Natural killer cell (primary cell): ENCODE measurements around the gene PLEKHF1. TPM values are rescaled to one million over a fixed set of nuclear protein-coding genes. Genes with fewer than 3 reads are reported as not detected.

Experiments used
- ATAC-seq, 3 donors: fragments of 150-1000 bp in 2 of 3; fragments of 200-7000 bp in 1 of 3; cut with Tn5 transposase; 1 replicate in 1 of 3; 2 replicates in 2 of 3; pipeline ENCODE4 v1.10.0; 2021; ENCODE audit warnings: mild to moderate bottlenecking in 2 of 3, moderate library complexity in 2 of 3
- DNase-seq, 2 donors: peaks; one replicate each; pipeline versions ENCODE4 v3.0.0 to v3.0.0-alpha.2; 2013 to 2021; ENCODE audit warnings: mixed read lengths in 1 of 2
- H3K27ac ChIP-seq: one replicate; pipeline ENCODE4 v1.5.1; 2013; ENCODE audit warnings: mild to moderate bottlenecking, low read length
- H3K27me3 ChIP-seq: one replicate; pipeline ENCODE4 v1.6.1; 2013; ENCODE audit warnings: low read length; ENCODE audit not compliant: control insufficient read depth, insufficient read depth
- H3K36me3 ChIP-seq: one replicate; pipeline ENCODE4 v1.6.1; 2013; ENCODE audit warnings: low read length; ENCODE audit not compliant: control insufficient read depth, insufficient read depth
- H3K4me1 ChIP-seq: one replicate; pipeline ENCODE4 v1.6.1; 2013; ENCODE audit warnings: low read length; ENCODE audit not compliant: control insufficient read depth, insufficient read depth
- H3K4me3 ChIP-seq: one replicate; pipeline ENCODE4 v1.5.1; 2013; ENCODE audit warnings: low read length
- H3K9me3 ChIP-seq: one replicate; pipeline ENCODE4 v1.6.1; 2013; ENCODE audit warnings: low read length; ENCODE audit not compliant: control insufficient read depth, insufficient read depth
- H3K27ac Mint-ChIP-seq, 2 donors: one replicate each; pipeline ENCODE4 v1.8.0; 2022; ENCODE audit warnings: mild to moderate bottlenecking in 2 of 2, mixed read lengths in 2 of 2, moderate library complexity in 1 of 2
- H3K27me3 Mint-ChIP-seq, 2 donors: one replicate each; pipeline ENCODE4 v1.8.0; 2022; ENCODE audit warnings: low read depth in 2 of 2, mixed read lengths in 2 of 2
- H3K36me3 Mint-ChIP-seq: one replicate; pipeline ENCODE4 v1.8.0; 2022; ENCODE audit warnings: mixed read lengths
- H3K4me1 Mint-ChIP-seq, 2 donors: one replicate each; pipeline ENCODE4 v1.8.0; 2022; ENCODE audit warnings: mixed read lengths in 2 of 2
- H3K4me3 Mint-ChIP-seq: one replicate; pipeline ENCODE4 v1.8.0; 2022; ENCODE audit warnings: mild to moderate bottlenecking, moderate library complexity, mixed read lengths
- H3K9me3 Mint-ChIP-seq, 2 donors: one replicate each; pipeline ENCODE4 v1.8.0; 2022; ENCODE audit warnings: mixed read lengths in 2 of 2
- WGBS: methylation state at CpG from one replicate; pipeline ENCODE4 v1.1.7; 2013; ENCODE audit warnings: missing lambda C conversion rate; ENCODE audit not compliant: insufficient coverage; 5-methylcytosine and 5-hydroxymethylcytosine counted together
- intact Hi-C: fragments of 100-400 bp; cut with micrococcal nuclease; formaldehyde crosslinking; loops from one replicate; pipeline ENCODE4 v1.14.2; 2022
- total RNA-seq, 4 donors: library from RNA; stranded (reverse); fragments of 120-200 nt in 1 of 4; gene quantifications; one replicate each; pipeline versions ENCODE4 v1.2.3 to v1.2.4, GENCODE V29; 2013 to 2022
- TF ChIP-seq, protein P1 (sequence below): fragments of 200-600 bp; IDR thresholded peaks from one replicate; pipeline ENCODE4 v1.8.0; 2022; ENCODE audit warnings: antibody characterized with exemption

The PLEKHF1 gene
- total RNA-seq, 3 donors from 2014 or later (not counting 1 experiment from before 2014, with no cell fraction given): 53.0 to 81.8 (median 53.8) TPM

DNA sequence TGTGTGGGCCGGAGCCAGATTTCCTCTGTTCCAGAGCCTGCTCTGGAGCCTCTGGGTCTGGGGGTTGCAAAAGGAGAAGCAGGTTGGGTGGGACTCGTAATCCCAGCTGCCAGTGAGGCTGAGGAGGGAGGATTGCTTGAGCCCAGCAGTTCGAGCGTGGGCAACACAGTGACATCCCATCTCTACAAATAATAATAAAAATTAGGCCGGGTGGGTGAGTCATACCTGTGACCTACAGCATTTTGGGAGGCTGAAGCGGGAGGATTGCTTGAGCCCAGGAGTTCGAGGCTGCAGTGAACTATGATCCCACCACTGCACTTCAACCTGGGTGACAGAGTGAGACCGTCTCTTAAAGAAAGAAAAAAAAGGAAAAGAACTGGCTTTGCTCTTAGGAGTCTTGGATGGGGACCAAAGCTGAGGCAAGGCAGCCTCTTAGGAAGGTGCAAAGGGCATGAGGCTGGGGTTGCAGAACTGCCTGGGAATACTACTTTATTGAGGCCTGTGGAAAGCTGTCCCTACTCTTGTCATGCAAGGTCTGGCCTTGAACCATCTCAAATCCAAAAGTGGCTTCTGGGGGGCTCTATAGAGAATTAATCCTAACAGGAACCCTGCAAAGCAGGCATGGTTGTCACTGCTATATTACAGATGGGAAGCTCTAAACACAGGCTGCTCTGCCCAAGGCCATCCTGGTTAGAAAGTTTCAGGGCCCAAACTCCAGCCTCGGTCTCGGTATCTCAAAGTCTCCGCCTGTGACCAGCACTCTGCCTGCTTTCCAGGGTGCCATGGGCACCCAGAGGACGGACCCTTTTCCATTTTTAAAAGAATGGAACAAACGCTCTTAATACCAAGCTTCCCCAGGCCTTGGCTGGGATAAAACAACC is 50.7 kb downstream of the PLEKHF1 start:
- H3K27ac ChIP-seq: peak overlapping the region; percentile 81
- no peaks in the 10 kb centered on the region for H3K36me3 ChIP-seq
- peaks cover 49 to 51% of the 10 kb centered on the region in 2 donors for H3K4me1 Mint-ChIP-seq
- no peaks in the 10 kb centered on the region for H3K36me3 Mint-ChIP-seq
- peak overlapping the region; percentile 95 for H3K4me3 Mint-ChIP-seq
- peaks cover 53% of the 10 kb centered on the region for H3K4me1 ChIP-seq
- no peaks in the 10 kb centered on the region for H3K9me3 Mint-ChIP-seq
- TF ChIP-seq, protein P1, sequence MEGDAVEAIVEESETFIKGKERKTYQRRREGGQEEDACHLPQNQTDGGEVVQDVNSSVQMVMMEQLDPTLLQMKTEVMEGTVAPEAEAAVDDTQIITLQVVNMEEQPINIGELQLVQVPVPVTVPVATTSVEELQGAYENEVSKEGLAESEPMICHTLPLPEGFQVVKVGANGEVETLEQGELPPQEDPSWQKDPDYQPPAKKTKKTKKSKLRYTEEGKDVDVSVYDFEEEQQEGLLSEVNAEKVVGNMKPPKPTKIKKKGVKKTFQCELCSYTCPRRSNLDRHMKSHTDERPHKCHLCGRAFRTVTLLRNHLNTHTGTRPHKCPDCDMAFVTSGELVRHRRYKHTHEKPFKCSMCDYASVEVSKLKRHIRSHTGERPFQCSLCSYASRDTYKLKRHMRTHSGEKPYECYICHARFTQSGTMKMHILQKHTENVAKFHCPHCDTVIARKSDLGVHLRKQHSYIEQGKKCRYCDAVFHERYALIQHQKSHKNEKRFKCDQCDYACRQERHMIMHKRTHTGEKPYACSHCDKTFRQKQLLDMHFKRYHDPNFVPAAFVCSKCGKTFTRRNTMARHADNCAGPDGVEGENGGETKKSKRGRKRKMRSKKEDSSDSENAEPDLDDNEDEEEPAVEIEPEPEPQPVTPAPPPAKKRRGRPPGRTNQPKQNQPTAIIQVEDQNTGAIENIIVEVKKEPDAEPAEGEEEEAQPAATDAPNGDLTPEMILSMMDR: no peak
- DNase-seq (no peak), ATAC-seq (peak; percentile 2 to 17 (median 10))
- no peaks in the 10 kb centered on the region for H3K9me3 ChIP-seq
- no peaks in the 10 kb centered on the region for H3K27me3 Mint-ChIP-seq
- intact Hi-C loops: loop anchor here (1.0 kb wide), 2 partner anchors 22 to 106 kb away; no protein-coding TSS in a partner anchor
- 36% methylated on average over 11 of the region's 13 CpGs for WGBS
- peak overlapping the region; percentile 75 to 88 for H3K27ac Mint-ChIP-seq
- peak overlapping the region; percentile 50 for H3K4me3 ChIP-seq
- H3K27me3 ChIP-seq: no peaks in the 10 kb centered on the region

DNA sequence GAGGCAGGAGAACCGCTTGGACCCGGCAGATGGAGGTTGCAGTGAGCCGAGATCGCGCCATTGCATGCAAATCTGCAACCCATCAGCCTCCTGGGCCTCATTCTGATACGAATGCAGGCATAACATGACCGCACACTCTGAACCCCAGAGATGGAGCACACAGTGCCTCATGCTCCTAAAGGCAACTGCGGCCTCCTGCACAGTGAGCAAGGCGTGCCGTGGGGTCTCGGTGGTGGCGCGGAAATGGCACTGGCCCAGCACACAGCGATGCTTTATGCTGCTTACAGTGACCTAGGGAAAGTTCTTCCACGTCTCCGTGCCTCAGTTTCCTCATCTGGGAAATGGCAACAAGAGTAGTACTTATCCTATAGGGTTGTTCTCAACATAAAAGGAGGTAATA is 51.8 kb downstream of the PLEKHF1 start:
- no peaks in the 10 kb centered on the region for H3K9me3 Mint-ChIP-seq
- H3K27ac Mint-ChIP-seq: peak overlapping the region in 1 of 2 donors; percentile 88
- no peaks in the 10 kb centered on the region for H3K36me3 Mint-ChIP-seq
- H3K27me3 Mint-ChIP-seq: no peaks in the 10 kb centered on the region
- ATAC-seq: no peak
- no peak overlapping the region for H3K4me3 Mint-ChIP-seq
- intact Hi-C loops: no loop called here
- Histone ChIP-seq H3K9me3 (no peaks in the 10 kb centered on the region), H3K36me3 (no peaks in the 10 kb centered on the region), H3K27ac (no peak overlapping the region), H3K27me3 (no peaks in the 10 kb centered on the region), H3K4me1 (peaks cover 42% of the 10 kb centered on the region), H3K4me3 (no peak overlapping the region)
- 85% methylated on average over 16 of the region's 16 CpGs for WGBS
- DNase-seq: no peak
- peaks cover 41 to 43% of the 10 kb centered on the region in 2 donors for H3K4me1 Mint-ChIP-seq
- TF ChIP-seq, protein P1: no peak

DNA sequence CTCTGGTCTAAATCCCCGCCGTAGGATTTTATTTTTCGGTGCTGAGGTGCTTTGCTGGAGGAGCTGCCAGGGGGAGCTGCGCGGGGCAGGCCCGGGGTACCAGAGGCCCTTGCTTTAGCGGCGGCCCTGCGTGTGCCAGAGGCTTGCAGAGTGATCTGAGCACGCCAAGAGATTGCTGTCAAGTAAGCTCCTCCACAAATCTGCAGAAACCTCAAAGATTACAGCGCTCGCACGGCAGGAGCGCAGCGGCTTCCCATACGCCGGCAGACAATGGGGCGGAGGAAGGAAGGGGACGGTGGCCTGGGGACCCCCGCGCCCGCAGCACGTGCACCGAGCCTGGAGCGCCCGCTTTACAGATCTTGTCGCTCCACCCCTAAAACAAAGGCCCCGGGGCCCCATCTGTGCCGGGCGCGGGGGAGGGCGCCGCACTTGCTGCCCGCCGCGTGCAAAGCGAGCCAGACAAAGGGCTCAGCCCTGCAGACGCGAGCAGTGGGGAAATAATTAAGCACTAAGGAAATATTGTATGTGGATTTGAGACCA is 58.9 kb downstream of the PLEKHF1 start:
- intact Hi-C loops: no loop called here
- Histone ChIP-seq H3K4me1 (peaks cover 12% of the 10 kb centered on the region), H3K36me3 (no peaks in the 10 kb centered on the region), H3K9me3 (no peaks in the 10 kb centered on the region), H3K27me3 (peaks cover 7% of the 10 kb centered on the region), H3K4me3 (no peak overlapping the region), H3K27ac (no peak overlapping the region)
- DNase-seq: peak in 1 of 2 donors; percentile 58
- Mint-ChIP-seq H3K27me3 (peaks cover 13 to 19% of the 10 kb centered on the region in 2 donors), H3K36me3 (no peaks in the 10 kb centered on the region), H3K9me3 (no peaks in the 10 kb centered on the region), H3K27ac (no peak overlapping the region), H3K4me3 (peak overlapping the region; percentile 45), H3K4me1 (peaks cover 4 to 11% of the 10 kb centered on the region in 2 donors)
- TF ChIP-seq, protein P1: no peak
- ATAC-seq: peak; percentile 19 to 58 (median 42)
- WGBS: 1% methylated on average over 39 of the region's 39 CpGs
